Measurements from ENCODE around the gene CDKAL1.
"Not testable (repeated sequence)": the region's sequence is repeated elsewhere in the genome, so short reads cannot be mapped to it uniquely, and the experiment has no call there.

The CDKAL1 gene

DNA sequence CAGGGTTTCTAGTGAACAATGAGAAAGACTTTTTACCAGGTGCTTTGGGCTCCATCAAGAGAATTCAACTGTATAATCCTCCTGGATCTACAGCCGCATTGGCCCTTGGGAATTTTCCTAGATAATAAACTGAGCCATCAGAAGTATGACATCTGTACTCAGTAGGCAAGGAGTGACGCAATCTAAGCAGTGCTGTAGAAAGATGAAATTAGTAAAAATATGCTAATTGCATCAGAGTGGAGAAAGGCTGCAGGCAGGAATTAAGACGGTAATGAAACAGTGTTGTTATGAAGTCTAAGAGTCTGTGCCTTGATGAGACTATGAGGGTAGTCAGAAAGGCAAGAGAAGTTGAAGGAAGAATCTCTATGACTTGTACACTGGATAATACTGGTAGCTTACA is 551.4 kb downstream of the CDKAL1 start:
- DNase-seq = no peak

DNA sequence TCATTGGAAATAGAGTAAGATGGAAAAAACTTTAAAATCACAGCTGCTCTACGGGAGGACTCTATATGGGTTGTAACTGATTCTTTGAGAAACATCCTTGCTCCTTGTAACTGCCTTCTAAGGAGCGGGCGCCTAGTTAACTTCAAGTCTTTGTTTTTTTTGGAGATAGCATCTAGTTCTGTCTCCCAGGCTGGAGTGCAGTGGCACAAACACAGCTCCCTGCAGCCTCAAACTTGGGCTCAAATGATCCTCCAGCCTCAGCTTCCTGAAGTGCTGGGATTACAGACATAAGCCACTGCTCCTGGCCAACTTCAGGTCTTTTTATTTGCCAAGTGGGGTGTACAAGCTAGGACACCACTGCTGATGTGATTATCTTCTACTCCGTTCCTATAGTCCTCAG is 552.9 kb downstream of the CDKAL1 start:
- DNase-seq = no peak

DNA sequence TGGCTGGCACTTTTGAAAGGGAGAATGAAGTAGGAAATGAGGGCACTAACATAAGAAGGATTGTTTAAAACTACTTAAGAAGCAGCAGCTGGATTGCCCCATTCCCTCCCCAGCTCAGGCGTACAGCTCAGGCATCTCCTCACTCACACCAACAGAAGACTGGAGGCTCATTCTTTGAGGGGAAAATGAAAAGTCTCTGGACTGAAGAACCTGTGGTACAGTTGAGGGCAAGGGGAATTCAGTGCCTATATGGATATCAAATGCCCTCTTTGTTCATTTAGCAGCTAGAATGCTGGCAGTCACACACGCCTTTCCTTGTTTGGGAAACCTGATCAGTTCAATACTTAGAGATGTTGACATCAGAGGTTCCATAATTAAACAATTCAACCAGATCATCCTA is 557.2 kb downstream of the CDKAL1 start:
- DNase-seq = no peak

DNA sequence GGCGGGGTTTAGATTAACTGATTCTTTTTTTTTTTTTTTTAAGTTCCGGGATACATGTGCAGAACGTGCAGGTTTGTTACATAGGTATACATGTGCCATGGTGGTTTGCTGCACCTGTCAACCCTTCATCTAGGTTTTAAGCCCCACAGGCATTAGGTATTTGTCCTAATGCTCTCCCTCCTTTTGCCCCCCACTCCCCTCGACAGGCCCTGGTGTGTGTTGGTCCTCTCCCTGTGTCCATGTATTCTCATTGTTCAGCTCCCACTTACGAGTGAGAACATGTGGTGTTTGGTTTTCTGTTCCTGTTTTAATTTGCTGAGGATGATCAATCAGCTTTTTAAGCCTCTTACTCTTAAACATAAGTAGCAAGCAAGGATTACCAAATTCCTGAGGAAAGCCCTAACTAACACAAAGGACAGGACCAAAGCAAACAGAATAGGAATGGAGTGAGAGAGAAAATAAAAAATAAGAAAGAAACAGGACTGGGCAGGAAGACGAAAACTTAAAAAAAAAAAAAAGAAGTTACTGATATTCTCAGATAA is 558.0 kb downstream of the CDKAL1 start:
- not testable (repeated sequence) for DNase-seq

DNA sequence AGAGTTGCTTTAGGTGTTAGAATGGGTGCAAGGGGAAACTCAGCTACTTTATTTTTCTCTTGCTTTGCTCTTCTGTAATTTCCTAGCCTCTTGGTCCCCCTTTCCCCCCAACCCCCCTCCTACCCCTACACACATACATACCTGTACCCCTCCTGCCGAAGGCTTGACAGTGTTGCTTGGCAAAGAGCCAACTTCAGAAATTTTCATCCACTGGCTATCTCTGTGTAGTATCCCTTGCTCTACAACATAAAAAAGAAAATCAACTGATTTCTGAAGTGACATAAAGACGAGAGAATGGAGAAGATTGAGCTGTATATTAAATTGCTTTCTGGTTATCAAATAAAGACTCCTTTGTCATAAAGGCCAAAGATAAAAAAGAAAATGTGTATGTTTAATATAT is 561.2 kb downstream of the CDKAL1 start:
- DNase-seq = no peak

DNA sequence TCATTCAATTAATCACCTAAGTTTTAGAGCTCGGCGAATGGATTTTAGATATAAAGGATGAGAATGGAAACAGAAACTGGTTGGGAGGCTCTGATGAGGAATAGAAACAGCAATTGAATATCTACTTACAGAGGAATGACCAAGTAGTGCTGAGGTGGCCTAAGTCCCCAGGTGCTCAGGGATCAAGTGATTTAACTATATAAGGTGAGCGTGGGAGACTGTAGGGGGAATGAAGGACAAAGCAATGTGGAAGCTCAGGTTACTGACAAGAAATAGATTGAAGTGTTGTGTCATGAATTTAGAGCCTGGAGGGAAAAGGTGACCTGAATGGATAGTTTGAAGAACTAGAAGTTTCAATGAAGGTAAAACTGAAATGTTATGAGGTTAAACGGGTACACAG is 563.9 kb downstream of the CDKAL1 start:
- no peak for DNase-seq

DNA sequence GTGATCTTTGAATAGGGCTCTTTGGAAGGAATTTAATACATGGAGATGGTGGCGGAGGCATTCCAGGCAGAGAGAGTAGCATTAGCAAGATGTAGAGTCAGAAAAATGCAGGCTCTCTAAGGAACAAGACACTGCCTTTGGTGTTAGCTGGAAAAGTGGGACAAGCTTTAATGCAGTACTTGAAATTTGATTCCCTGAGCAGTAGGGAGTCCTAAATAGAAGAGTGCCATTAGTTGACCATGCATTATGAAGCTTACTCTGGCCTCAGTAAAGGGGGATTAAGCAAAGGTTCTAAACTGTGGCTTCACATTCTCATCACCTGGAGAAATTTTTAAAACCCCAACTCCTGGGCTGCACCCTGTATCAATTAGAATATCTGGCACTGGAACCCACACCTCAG is 564.5 kb downstream of the CDKAL1 start:
- DNase-seq = peak; percentile 28

DNA sequence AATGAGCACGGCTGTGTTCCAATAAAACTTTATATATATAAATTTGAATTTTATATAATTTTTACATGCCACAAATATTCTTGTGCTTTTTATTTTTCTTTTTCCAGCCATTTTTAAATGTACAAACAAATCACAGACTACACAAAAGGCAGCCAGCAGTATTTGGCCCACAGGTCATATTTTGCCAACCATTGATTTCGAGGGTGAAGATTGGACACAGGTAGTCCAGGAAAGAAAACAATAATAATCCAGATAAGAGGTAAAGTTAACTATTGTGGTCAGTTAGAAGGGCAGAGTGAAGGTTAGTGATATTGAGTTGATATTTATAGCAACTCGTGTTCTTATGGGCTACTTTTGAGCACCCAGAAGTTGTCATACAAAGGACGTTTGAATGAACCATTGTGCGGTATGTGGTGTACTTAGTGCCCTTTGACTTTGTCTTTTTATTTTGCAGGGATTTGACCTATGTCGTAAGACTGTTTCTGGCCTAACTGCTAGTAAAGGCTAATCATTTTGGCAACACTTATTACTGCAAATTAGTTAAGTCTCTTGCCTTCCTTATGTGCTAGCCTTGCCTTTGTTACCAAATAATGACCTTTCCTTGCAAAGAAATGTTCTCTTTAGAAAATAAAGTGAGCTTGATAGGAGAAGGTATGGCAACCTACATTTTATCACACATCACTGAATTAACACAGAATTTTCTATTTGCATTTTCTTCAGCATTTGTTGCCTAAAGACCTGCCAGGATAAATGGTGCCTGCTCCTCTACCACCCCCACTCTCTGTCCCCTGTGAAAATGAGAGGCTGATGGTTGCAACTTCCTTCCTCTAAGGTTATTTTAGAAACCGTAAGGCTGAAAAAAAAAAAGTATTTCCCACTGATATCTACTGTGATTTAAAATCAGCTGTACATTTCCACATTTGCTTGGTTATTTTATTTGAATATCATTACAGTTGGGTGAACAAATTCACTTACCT is 565.4 kb downstream of the CDKAL1 start:
- DNase-seq = no peak

DNA sequence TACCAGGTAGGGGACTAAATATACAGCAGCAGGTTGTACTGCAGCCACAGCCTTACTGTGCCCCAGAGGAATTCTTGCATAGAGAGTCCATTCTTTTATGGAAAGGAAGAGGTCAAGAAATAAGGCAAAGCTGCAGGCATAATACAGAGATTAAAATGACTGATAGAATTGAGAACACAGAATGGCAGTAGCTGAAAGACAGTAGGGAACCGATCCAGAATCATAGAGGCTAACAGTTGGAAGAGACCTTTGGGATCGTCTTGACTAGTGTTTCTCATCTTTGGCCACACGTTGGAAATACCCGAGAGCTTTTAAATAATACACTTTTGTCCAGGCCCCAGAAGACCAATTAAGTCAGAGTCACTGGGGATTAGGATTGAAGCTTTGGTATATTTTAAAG is 566.7 kb downstream of the CDKAL1 start:
- no peak for DNase-seq

DNA sequence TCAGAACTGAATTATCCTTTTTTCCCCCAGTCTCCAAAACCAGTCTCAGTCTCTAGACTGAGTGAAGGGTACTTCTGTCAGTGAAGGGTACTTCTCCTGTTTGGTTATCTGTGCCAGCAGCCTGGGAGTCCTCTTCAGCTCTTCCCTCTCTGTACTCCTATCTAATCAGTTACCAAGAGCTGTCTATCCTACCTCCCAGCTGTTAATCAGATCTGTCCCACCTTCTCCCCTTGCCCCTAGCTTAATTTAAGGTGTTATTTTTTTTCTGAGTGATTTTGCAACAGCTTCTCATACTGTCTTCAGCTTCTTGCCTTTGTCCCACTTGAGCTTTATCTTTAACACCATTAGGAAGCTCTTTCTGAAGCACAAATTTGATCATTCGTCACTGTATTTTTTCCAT is 567.4 kb downstream of the CDKAL1 start:
- peak; percentile 30 for DNase-seq

DNA sequence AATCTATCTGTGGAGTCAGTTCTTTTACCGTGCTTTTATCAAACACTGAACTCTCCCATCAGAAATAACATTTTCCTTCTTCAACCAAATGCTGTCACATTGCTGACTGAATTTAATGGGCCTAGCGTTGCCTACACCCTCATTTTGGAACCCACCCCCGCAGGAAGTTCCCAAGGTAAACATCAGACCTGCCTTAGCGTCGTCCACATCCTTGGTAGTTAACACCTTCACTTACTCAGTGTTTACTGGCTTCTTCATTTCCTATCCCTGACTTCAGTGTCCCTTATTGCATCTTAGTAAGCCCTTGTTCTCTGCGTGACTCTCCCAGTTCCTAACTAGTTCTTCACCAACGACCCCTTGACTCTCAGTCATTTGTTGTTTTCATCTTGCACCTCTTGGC is 567.9 kb downstream of the CDKAL1 start:
- DNase-seq = no peak

DNA sequence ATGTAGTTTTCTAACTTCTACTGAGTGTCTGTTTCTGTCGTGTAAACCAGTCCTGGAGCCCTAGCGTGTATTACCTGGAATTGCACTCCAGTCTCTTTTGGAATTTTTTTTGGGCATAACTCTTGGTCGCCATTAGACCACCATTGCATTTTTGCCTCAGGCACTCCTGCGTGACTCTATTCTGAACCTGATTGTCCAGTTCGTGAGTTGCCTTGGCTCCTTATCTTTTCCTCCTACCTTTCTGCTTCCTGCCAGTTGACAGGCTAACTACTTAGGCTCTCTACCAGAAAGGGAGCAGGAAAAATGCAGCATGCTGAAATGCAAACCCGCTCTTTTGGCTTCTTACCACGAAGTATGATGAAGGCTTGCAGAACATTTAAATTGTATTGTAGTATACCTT is 568.4 kb downstream of the CDKAL1 start:
- no peak for DNase-seq

DNA sequence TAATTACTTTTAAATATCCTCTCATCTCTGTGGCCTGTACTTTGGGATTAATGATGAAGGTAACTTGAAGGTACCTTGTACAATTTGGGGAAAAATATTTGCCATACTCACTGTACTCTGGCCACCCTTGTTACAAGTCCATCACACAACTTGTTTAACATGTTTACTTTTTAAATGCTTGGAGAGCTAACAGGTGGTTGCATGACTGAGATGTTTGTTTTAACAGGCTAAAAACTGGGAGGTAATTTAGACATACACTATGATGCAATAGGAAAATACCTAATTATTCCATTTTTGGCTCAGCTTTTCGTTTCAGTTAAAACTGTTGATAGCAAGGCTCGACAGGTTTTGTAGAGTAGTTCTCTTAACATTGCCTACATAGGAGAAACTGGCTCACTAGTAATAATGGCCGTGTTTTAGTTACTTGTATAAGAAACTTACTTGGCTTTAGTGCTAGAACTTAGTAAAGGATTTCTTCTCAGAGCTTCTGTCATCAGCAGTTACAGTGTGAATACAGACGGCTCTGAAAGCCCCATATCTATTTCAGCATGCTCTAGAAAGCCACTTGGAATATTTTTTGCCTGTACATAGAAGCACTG is 569.5 kb downstream of the CDKAL1 start:
- peak; percentile 9 for DNase-seq

DNA sequence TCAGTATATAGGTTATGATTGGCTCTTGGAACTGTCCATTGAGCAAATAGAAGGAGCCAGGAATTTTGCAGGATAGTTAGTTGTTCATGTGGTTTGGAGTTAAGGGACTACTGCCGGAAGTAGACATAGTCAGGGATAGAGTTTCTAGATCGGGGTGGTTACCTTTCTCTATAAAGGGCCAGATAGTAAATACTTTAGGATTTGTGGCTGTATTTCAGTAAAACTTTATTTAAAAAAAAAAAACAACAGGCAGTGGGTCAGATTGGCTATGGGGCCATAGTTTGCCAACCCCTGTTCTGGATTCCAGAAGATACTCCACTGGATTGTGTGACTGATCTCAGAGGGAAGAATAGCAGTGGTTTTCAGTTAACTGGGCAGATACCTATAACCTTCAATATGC is 570.0 kb downstream of the CDKAL1 start:
- DNase-seq = no peak

DNA sequence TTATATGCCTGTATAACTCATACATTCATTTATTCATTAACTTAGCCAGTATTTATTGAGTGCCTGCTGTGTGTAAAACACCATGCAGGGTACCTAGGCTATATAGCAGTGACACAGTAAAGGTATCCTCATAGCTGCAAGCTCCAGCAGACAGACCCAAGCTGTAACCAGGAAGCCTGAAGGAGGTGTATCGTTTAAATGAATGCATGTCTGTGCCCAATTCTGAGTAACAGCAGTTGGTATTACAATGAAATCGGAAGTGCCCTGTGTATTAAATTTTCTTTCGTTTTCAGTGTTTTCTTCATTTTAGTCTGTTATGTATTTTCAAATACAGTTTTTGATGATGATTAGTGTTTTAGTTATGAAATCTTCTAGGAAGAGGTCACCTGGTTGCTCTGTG is 573.5 kb downstream of the CDKAL1 start:
- no peak for DNase-seq

DNA sequence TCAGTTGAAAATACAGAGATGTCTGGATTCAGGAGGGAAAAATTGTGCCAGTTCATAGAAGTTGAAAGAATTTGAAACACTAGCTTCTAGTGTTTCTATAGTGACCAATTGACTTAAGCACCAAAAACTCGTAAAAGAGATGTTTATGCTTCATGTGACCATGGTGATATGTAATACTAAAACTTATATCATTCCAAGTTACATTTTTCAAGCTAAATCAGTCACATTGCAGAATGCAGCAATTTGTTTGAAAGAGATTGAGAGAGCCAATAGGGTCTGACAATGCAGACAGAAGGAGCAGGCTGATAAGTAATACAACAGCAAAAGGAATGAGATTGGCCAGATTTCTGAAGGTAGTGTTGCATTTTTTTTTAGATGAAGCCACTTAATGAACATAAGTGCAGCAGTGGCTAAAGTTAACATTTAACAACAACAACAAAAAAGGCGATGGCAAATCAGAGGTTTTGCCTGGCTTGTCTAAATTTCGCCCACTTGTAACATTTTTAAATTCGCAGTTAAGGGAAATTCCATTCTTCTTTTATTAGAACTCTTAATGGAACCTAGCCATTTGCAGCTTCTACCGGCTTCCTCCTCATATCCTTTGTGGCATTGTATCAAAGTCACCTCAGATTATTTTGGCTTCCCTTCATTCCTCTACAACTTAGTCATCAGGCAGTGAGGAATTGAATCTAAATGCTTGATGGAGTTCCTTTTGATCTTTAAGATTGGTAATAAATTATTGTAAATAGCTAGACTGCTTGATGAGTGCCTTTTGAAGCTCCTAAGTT is 575.3 kb downstream of the CDKAL1 start:
- DNase-seq = no peak

DNA sequence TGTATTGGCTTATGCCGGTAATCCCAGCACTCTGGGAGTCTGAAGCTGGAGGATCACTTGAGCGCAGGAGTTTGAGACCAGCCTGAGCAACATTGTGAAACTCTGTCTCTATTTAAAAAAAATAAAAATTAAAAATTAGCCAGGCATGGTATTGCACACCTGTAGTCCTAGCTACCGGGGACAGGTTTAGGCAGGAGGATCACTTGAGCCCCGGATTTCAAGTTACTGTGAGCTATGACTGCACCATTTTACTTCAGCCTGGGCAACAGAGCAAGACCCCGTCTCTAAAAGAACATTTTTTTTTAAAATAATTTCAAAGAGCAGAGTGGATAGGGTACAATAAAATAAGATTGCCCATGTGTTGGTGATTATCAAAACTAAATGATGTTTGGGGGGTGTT is 576.4 kb downstream of the CDKAL1 start:
- no peak for DNase-seq

DNA sequence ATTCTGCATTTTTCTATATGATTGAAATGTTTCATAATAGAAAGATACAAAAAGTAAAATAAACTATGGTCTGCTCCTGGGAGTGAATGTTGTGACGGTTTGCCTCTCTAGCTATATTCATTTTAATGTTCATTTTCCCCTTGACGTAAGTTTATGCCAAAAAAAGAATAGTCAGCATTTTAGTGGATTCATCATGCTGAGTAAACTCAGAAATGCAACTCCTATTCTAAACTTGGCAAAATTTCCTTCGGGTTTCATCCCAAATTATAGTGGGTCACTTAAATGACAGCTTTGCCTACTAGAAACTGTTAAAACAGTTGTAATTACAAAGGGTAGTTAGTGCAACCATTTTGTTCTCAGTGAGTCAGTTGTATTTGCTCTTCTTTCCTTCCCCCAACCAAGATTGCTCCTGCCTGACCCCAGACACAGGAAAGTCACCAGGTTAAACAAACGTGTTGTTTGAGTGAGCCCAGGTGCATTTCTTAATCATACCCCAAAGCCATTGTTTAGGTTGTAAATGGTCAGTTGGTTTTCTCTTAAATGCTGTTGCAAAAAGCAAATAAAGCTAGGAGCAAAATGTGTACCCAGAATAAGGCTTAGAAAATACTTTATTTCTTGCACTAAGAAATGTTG is 577.0 kb downstream of the CDKAL1 start:
- DNase-seq = peak; percentile 4

DNA sequence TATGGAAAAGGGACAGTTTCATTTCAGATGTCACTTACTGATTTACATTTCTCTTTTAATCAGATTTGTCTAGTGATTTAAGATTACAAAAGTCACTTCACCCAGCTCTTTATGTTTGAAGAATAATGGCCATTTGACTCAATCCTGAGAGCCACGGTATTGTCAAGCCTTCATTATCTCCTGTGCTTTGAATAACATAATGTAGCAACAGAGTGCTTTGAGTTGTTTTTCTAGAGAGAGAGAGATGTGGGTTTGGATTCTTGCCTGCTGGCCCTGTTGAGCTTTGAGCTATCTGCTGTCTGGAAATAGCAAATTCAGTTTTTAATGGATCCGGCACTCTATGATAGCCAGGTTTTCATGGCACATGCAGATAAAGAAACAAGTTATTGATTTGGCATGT is 580.9 kb downstream of the CDKAL1 start:
- peak; percentile 91 for DNase-seq

DNA sequence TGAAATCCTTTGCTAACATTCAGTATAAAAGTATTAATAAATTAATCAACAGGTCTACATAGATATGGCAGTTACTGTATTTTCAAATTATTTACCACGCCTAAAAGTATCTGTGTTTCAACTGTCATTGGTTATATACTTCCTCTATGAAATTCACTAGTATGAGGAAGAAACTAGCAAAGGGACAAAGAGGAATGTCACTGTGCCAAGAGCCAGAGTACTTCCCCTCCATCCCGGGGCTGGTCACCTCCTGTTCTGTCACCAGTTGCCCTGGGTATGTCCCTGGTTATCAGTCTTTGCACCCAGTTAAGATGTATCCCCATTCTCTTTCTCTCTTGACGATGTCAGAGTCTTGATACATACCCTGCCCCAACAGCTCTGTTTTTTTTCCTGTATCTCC is 582.5 kb downstream of the CDKAL1 start:
- no peak for DNase-seq

DNA sequence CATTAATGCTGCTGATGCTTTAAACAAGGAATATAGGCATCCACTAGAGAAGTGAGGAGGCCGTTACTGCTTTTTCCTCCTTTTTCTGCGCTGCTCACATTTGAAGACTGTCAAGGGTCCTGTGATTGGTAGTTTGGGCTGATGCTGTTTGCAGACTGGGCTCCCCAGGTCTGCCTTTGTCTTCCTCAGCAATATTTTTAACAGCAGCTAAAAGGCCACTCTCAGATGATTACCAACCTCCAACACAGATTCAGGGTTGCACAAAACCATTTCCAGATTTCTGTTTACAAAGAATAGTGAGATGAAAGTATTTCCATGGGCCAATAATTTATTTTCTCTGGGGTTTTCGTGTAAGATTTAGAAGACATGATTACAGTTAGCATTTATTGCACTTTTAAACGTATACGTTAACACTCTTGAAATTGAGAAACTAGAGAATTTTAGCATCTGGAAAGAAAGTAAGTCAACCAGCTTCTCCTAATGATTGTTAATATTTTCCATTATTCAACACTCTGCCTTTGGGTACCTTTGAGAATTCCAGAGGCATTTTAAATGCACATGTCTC is 584.0 kb downstream of the CDKAL1 start:
- DNase-seq = no peak

DNA sequence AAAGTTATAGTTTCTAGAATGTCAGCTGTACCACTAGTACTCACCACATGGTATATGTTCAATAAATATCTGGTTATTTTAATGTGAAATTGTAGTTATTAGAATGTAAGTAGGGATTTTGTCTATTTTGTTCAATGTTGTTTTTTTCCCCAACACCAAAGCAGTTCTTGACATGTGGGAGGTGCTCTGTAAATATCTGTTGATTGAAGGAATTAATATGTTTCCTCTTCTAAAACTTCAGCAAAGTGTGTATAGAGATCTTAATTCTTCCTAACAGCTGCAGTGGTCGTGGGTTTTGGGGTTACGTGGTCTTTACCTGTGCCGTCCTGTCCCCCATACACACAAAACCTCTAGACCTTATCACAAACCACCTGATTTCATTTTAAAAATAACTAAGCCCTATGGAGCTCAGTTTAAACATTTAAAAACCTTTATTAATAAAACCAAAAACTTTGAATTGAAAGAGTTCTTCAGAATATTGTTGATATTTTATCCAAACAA is 587.4 kb downstream of the CDKAL1 start:
- DNase-seq = no peak
